GM21737 (cell line): ENCODE data around the gene C11orf21.

Experiments
- ATAC-seq: cut with Tn5 transposase; IDR thresholded peaks from one replicate; pipeline ENCODE4 v1.9.1; 2021; ENCODE audit warnings: mild to moderate bottlenecking, moderate library complexity; ENCODE audit not compliant: unreplicated experiment

C11orf21 gene

GRCh38 chr11:2273311-2273710, 28.4 kb downstream of the C11orf21 start:
- no peak for ATAC-seq

GRCh38 chr11:2272946-2273280, 28.8 kb downstream of the C11orf21 start:
- ATAC-seq = no peak

GRCh38 chr11:2272228-2272945, 29.3 kb downstream of the C11orf21 start:
- ATAC-seq = no peak

- no peak for ATAC-seq
Observed at GRCh38 chr11:2271327-2272227, 30.1 kb downstream of the C11orf21 start.

GRCh38 chr11:2271077-2271326, 30.7 kb downstream of the C11orf21 start:
- ATAC-seq = no peak

GRCh38 chr11:2270322-2271076, 31.2 kb downstream of the C11orf21 start, which contains the start of gene ASCL2:
TSS of gene ASCL2 (minus strand) at chr11:2270588. CDS start at chr11:2270332, 256 bp downstream.
- ATAC-seq = no peak

GRCh38 chr11:2269601-2270321, 32.0 kb downstream of the C11orf21 start:
- ATAC-seq = no peak

- ATAC-seq = no peak
Observed at GRCh38 chr11:2268729-2269600, 32.8 kb downstream of the C11orf21 start.

- no peak for ATAC-seq
Observed at GRCh38 chr11:2267851-2268728, 33.6 kb downstream of the C11orf21 start.

GRCh38 chr11:2267306-2267850, 34.3 kb downstream of the C11orf21 start:
- ATAC-seq = no peak

GRCh38 chr11:2266586-2267305, 35.0 kb downstream of the C11orf21 start:
- ATAC-seq = no peak

GRCh38 chr11:2265854-2266585, 35.7 kb downstream of the C11orf21 start:
- ATAC-seq = no peak

- no peak for ATAC-seq
Observed at GRCh38 chr11:2265396-2265795, 36.3 kb downstream of the C11orf21 start.

GRCh38 chr11:2264366-2265053, 37.2 kb downstream of the C11orf21 start:
- ATAC-seq = no peak

- no peak for ATAC-seq
Observed at GRCh38 chr11:2263724-2264360, 37.9 kb downstream of the C11orf21 start.

- ATAC-seq = no peak
Observed at GRCh38 chr11:2263071-2263565, 38.6 kb downstream of the C11orf21 start.
